ENCODE data around the gene POMC. TPM values are rescaled to one million over a fixed set of nuclear protein-coding genes. Genes with fewer than 3 reads are reported as not detected.

Gene POMC
- total and polyA plus RNA-seq, 4 donors: 3.2 to 4.2 (median 3.8) TPM

DNA sequence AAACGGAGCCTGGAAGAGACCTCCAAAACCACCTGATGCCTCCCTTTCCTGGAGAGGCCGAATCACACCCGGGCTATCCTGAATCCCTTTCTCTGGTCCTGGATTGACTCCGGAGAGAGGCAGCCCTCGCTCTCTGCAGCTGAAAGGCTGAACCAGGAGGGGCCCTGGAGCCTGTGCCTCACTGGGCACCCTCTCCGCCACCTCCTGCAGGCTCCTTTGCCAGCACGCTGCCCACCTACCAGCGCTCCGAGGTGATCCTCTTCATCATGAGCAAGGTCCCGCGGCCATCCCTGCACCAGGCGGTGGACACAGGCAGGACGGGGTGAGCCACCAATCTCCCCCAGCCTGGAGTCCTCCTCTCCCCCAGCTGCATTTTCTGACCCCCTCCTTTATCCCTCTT, 35.7 kb downstream of the POMC start:
- ATAC-seq (ENCODE audit: insufficient read depth, low FRiP score): no peak
- Histone ChIP-seq H3K4me1 (ENCODE audit: control insufficient read depth in 5 of 5, insufficient read depth in 5 of 5, low read length in 5 of 5) (peaks cover 0 to 8% (median 0%) of the 10 kb centered on the region in 5 donors), H3K9me3 (ENCODE audit: control insufficient read depth in 4 of 4, insufficient read depth in 3 of 4, low read length in 3 of 4) (peaks cover 0 to 5% (median 0%) of the 10 kb centered on the region in 4 donors), H3K9ac (ENCODE audit: insufficient read depth in 1 of 2, low read length in 2 of 2) (no peak overlapping the region), H3K27ac (ENCODE audit: low read depth in 1 of 2, low read length in 1 of 2) (no peak overlapping the region), H3K4me3 (no peak overlapping the region), H3K27me3 (ENCODE audit: control insufficient read depth in 3 of 3, insufficient read depth in 3 of 3, low read length in 2 of 3) (peaks cover 0 to 4% (median 0%) of the 10 kb centered on the region in 3 donors), H3K36me3 (ENCODE audit: control insufficient read depth in 4 of 4, insufficient read depth in 4 of 4, low read length in 4 of 4) (peaks cover 0 to 3% (median 0%) of the 10 kb centered on the region in 4 donors)
- DNase-seq: no peak
- TF ChIP-seq, protein P1, sequence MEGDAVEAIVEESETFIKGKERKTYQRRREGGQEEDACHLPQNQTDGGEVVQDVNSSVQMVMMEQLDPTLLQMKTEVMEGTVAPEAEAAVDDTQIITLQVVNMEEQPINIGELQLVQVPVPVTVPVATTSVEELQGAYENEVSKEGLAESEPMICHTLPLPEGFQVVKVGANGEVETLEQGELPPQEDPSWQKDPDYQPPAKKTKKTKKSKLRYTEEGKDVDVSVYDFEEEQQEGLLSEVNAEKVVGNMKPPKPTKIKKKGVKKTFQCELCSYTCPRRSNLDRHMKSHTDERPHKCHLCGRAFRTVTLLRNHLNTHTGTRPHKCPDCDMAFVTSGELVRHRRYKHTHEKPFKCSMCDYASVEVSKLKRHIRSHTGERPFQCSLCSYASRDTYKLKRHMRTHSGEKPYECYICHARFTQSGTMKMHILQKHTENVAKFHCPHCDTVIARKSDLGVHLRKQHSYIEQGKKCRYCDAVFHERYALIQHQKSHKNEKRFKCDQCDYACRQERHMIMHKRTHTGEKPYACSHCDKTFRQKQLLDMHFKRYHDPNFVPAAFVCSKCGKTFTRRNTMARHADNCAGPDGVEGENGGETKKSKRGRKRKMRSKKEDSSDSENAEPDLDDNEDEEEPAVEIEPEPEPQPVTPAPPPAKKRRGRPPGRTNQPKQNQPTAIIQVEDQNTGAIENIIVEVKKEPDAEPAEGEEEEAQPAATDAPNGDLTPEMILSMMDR (IDR thresholded peaks at IDR 0.05; ENCODE audit: control extremely low read depth, extremely low read depth): no peak
- WGBS, 2 donors: 94% methylated on average over 11 to 13 of the region's 13 CpGs

DNA sequence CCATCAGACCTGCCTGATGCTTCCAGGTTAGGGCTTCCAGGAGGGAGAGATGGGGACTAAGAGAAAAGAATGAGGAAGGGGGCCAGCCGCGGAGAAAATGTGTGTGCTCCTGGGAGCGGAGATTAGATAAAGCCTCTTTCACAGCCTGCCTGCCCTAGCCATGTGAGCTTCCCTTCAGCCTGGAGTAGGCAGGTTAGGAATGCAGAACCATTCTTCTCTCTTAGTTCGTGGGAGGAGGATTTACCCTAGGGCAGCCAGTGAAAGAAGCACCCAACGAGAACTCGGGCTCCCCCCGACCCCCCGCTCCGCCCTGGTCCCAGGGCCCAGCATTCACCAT, 36.1 kb downstream of the POMC start:
- Histone ChIP-seq H3K9me3 (ENCODE audit: control insufficient read depth in 4 of 4, insufficient read depth in 3 of 4, low read length in 3 of 4) (peaks cover 0 to 5% (median 0%) of the 10 kb centered on the region in 4 donors), H3K4me3 (no peak overlapping the region), H3K27ac (ENCODE audit: low read depth in 1 of 2, low read length in 1 of 2) (no peak overlapping the region), H3K36me3 (ENCODE audit: control insufficient read depth in 4 of 4, insufficient read depth in 4 of 4, low read length in 4 of 4) (peaks cover 0 to 3% (median 0%) of the 10 kb centered on the region in 4 donors), H3K4me1 (ENCODE audit: control insufficient read depth in 5 of 5, insufficient read depth in 5 of 5, low read length in 5 of 5) (peaks cover 0 to 8% (median 0%) of the 10 kb centered on the region in 5 donors), H3K9ac (ENCODE audit: insufficient read depth in 1 of 2, low read length in 2 of 2) (no peak overlapping the region), H3K27me3 (ENCODE audit: control insufficient read depth in 3 of 3, insufficient read depth in 3 of 3, low read length in 2 of 3) (peaks cover 0 to 4% (median 0%) of the 10 kb centered on the region in 3 donors)
- ATAC-seq (ENCODE audit: insufficient read depth, low FRiP score): no peak
- DNase-seq: peak in 1 of 3 donors; percentile 19
- 51 to 60% methylated on average over 9 of the region's 9 CpGs for WGBS, 2 donors
- TF ChIP-seq, protein P1 (IDR thresholded peaks at IDR 0.05; ENCODE audit: control extremely low read depth, extremely low read depth): no peak

DNA sequence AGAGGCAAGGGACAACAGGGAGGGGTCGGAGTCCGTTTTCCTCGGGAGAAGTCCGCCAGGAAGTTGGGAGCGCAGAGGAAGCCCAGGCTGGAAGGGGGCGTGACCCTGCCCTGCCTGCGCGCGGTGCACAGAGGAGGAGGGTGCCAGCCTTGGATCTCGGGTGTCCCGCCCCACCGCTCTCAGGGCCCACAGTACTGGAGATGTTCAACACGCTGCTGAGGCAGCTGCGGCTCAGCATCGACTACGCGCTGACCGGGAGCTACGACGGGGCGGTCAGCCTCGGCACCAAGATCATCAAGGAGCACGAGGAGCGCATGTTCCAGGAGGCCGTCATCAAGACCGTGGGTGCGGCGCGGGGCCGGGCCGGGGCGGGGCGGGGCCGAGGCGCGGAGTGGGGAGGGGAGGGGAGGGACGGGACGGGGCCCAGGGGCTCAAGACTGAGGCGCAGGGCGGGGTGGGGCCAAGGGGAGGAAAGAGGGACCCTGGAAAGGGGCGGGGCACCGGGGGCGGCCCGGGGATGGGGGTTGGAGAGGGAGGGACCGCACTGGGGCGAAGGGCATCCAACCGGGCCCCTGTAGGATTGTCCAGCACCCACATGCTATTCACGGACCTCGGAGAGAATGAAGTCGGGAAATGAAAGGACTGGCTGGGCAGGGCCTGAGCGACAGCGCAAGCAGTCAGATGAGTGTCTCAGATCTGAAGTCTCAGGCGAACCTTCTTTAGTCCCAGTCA, 36.6 kb downstream of the POMC start:
- 9 to 13% methylated on average over 29 to 53 of the region's 53 CpGs for WGBS, 2 donors
- ATAC-seq (ENCODE audit: insufficient read depth, low FRiP score) (no peak), DNase-seq (peak; percentile 6 to 26 (median 21))
- TF ChIP-seq, protein P1 (IDR thresholded peaks at IDR 0.05; ENCODE audit: control extremely low read depth, extremely low read depth): no peak
- Histone ChIP-seq H3K9me3 (ENCODE audit: control insufficient read depth in 4 of 4, insufficient read depth in 3 of 4, low read length in 3 of 4) (peaks cover 0 to 5% (median 0%) of the 10 kb centered on the region in 4 donors), H3K4me3 (no peak overlapping the region), H3K36me3 (ENCODE audit: control insufficient read depth in 4 of 4, insufficient read depth in 4 of 4, low read length in 4 of 4) (peaks cover 0 to 3% (median 0%) of the 10 kb centered on the region in 4 donors), H3K9ac (ENCODE audit: insufficient read depth in 1 of 2, low read length in 2 of 2) (no peak overlapping the region), H3K27ac (ENCODE audit: low read depth in 1 of 2, low read length in 1 of 2) (no peak overlapping the region), H3K4me1 (ENCODE audit: control insufficient read depth in 5 of 5, insufficient read depth in 5 of 5, low read length in 5 of 5) (peaks cover 0 to 8% (median 0%) of the 10 kb centered on the region in 5 donors), H3K27me3 (ENCODE audit: control insufficient read depth in 3 of 3, insufficient read depth in 3 of 3, low read length in 2 of 3) (peaks cover 0 to 4% (median 0%) of the 10 kb centered on the region in 3 donors)

All from lung (tissue), 12 donors.